Sigmoid colon (tissue), 7 donors: ENCODE data around the gene SORCS1. TPM values are rescaled to one million over a fixed set of nuclear protein-coding genes. Genes with fewer than 3 reads are reported as not detected.

Source experiments
- DNase-seq: peaks from one replicate; pipeline ENCODE4 v3.0.0-alpha.2; 2019
- H3K27ac ChIP-seq, 4 donors: fragments of 200-600 bp; sonication (generic); one replicate each; pipeline ENCODE4 v1.5.1; 2016 to 2019; ENCODE audit warnings: mild to moderate bottlenecking in 1 of 4
- H3K27me3 ChIP-seq, 3 donors: fragments of 200-600 bp; sonication (generic); one replicate each; pipeline ENCODE4 v1.5.1; 2019; ENCODE audit warnings: mild to moderate bottlenecking in 1 of 3
- H3K36me3 ChIP-seq, 4 donors: fragments of 200-600 bp; sonication (generic); one replicate each; pipeline ENCODE4 v1.5.1; 2016 to 2019
- H3K4me1 ChIP-seq, 4 donors: fragments of 200-600 bp; sonication (generic); one replicate each; pipeline ENCODE4 v1.5.1; 2017 to 2019
- H3K4me3 ChIP-seq, 4 donors: fragments of 200-600 bp; sonication (generic); one replicate each; pipeline ENCODE4 v1.5.1; 2017 to 2019; ENCODE audit warnings: mild to moderate bottlenecking in 2 of 4, moderate library complexity in 1 of 4
- H3K9me3 ChIP-seq, 4 donors: fragments of 200-600 bp in 3 of 4; sonication (generic) in 3 of 4; one replicate each; pipeline versions ENCODE4 v1.5.1 to v1.6.1; 2013 to 2019
- EP300 ChIP-seq, 4 donors: sonication (generic); formaldehyde crosslinking; IDR thresholded peaks; one replicate each; pipeline ENCODE4 v1.6.1; 2017; ENCODE audit warnings: antibody characterized with exemption in 4 of 4
- POLR2A ChIP-seq, 2 donors: fragments of 450-650 bp; IDR thresholded peaks; one replicate each; pipeline ENCODE4 v1.6.1; 2016; ENCODE audit warnings: antibody characterized with exemption in 2 of 2, mild to moderate bottlenecking in 2 of 2, moderate library complexity in 2 of 2
- POLR2AphosphoS5 ChIP-seq, 4 donors: sonication (generic); formaldehyde crosslinking; IDR thresholded peaks; one replicate each; pipeline ENCODE4 v1.6.1; 2017; ENCODE audit warnings: antibody characterized with exemption in 4 of 4
- WGBS, 2 donors: extraction: QIAGEN DNeasy Blood & Tissue Kit; methylation state at CpG; one replicate each; pipeline ENCODE4 v1.1.7; 2013; 5-methylcytosine and 5-hydroxymethylcytosine counted together
- intact Hi-C: fragments of 100-400 bp; cut with DNase I; formaldehyde crosslinking; loops from one replicate; pipeline ENCODE4 v1.15.1; 2023
- polyA plus RNA-seq, 3 donors: library from polyadenylated mRNA; stranded (reverse); fragments of 200-250 nt; gene quantifications; one replicate each; pipeline ENCODE4 v1.2.3, GENCODE V29; 2013
- total RNA-seq, 4 donors: library from RNA; depleted of rRNA; stranded (reverse); fragments of >200 nt; gene quantifications; one replicate each; pipeline ENCODE4 v1.1.0, GENCODE V29; 2016
- TF ChIP-seq, protein P1 (sequence below), 4 experiments: fragments of 450-650 bp in 3 of 4; fragments of 200-600 bp in 1 of 4; IDR thresholded peaks; one replicate each; pipeline ENCODE4 v1.5.1; 2016 to 2019; ENCODE audit warnings: antibody characterized with exemption in 4 of 4, mild to moderate bottlenecking in 3 of 4, moderate library complexity in 2 of 4
- donor health status: healthy with polysubstance abuse.
- donor health status: Bipolar disorder and iron deficiency.
- donor health status: healthy.

The SORCS1 gene
- total and polyA plus RNA-seq, 7 donors, result 2.5 to 18.3 (median 8.7) TPM; not detected in 1

DNA sequence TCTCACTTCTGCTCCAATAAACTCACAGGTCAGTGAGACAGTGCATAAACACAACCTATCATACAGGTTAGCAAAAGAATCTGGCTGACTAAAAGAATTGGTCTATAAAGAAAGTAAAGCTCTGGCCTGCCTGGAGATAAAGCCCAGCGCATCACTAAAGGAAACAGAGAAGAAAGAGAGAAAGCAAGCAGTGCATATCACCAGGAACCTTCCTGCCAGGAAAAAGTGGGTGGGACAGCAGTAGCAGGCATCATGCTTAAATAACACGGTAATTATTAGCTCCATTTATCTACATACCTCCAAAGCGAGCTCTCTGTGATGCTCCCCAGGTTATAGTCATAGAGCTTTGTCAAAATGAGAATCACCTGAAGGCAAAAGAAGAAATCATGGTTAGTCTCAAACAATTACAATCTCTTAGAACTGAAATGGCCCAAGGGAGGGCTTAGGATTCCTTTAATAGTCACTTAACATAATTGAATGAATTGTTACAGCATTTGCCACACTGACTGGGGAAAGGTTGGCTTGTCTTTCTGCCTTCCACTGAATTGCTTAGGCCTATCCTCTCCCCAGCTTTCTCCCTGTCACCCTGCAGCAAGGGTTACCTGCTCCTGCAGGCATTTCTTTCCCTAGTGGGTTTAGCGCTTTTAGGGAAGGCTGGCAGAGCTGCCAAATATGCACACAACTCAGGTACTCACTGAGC is 208.1 kb downstream of the SORCS1 start:
- intact Hi-C loops, result no loop called here
- H3K27ac ChIP-seq, result no peak overlapping the region
- WGBS, 2 donors, result 86 to 91% methylated on average over 4 of the region's 4 CpGs
- TF ChIP-seq POLR2AphosphoS5 (IDR thresholded peaks at IDR 0.05) (no peak), EP300 (IDR thresholded peaks at IDR 0.05) (no peak)
- TF ChIP-seq, protein P1, sequence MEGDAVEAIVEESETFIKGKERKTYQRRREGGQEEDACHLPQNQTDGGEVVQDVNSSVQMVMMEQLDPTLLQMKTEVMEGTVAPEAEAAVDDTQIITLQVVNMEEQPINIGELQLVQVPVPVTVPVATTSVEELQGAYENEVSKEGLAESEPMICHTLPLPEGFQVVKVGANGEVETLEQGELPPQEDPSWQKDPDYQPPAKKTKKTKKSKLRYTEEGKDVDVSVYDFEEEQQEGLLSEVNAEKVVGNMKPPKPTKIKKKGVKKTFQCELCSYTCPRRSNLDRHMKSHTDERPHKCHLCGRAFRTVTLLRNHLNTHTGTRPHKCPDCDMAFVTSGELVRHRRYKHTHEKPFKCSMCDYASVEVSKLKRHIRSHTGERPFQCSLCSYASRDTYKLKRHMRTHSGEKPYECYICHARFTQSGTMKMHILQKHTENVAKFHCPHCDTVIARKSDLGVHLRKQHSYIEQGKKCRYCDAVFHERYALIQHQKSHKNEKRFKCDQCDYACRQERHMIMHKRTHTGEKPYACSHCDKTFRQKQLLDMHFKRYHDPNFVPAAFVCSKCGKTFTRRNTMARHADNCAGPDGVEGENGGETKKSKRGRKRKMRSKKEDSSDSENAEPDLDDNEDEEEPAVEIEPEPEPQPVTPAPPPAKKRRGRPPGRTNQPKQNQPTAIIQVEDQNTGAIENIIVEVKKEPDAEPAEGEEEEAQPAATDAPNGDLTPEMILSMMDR (IDR thresholded peaks at IDR 0.05), result no peak
- no peak for DNase-seq
- H3K36me3 ChIP-seq, result no peaks in the 10 kb centered on the region
- H3K4me1 ChIP-seq, result peaks cover 0 to 14% (median 6%) of the 10 kb centered on the region in 4 donors
- no peak overlapping the region for H3K4me3 ChIP-seq
- H3K27me3 ChIP-seq, result no peaks in the 10 kb centered on the region
- H3K9me3 ChIP-seq, result no peaks in the 10 kb centered on the region

DNA sequence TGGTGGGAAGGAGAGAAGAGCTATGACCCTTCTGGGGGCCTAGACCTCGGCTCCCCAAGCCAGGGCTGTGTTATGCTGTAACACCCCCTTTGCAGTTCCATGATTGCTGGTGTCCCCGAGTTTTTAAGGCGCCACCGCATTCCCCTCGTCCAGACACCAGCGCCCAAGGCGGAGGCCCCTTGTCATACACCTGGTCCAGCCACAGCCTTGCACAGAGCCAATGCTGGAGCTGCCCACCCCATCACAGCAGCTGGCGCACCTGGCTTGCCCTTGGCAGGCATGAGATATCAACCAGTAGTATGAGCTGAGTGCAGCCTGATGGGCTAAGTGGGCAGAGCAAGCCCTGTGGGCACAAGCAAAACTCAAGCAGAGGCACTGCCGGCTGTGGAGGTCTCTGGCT is 209.4 kb downstream of the SORCS1 start:
- intact Hi-C loops, result no loop called here
- no peak overlapping the region for H3K4me3 ChIP-seq
- H3K27me3 ChIP-seq, result no peaks in the 10 kb centered on the region
- no peaks in the 10 kb centered on the region for H3K36me3 ChIP-seq
- H3K9me3 ChIP-seq, result no peaks in the 10 kb centered on the region
- WGBS, 2 donors, result 95% methylated on average over 9 of the region's 9 CpGs
- DNase-seq, result no peak
- peaks cover 0 to 14% (median 6%) of the 10 kb centered on the region in 4 donors for H3K4me1 ChIP-seq
- H3K27ac ChIP-seq, result no peak overlapping the region
- no peak for TF ChIP-seq POLR2A (IDR thresholded peaks at IDR 0.05)
- no peak for TF ChIP-seq EP300 (IDR thresholded peaks at IDR 0.05)
- TF ChIP-seq, protein P1 (IDR thresholded peaks at IDR 0.05), result no peak
- TF ChIP-seq POLR2AphosphoS5 (IDR thresholded peaks at IDR 0.05), result no peak

DNA sequence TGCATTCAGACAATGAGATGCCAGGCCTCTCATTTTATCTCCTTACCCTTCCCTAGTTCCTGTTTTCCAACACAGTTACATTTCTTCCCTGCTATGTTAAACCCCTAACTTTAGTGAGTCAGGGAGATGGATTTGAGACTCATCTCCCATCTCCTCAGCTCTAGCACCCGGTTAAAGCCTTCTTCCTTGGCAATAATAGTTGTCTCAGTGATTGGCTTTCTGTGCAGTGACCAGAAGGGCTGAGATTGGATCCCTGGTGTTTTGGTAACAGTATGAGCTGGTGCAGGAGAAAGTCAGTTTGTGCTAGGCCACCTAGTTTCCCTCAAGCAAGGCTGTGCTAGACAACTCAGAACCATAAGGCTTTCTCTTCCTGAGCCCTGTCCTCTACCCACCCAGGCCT is 212.5 kb downstream of the SORCS1 start:
- Histone ChIP-seq H3K9me3 (no peaks in the 10 kb centered on the region), H3K4me1 (no peaks in the 10 kb centered on the region), H3K36me3 (no peaks in the 10 kb centered on the region), H3K27ac (no peak overlapping the region), H3K4me3 (no peak overlapping the region), H3K27me3 (no peaks in the 10 kb centered on the region)
- no peak for DNase-seq
- WGBS, 2 donors, result 95 to 96% methylated on average over 1 of the region's 1 CpG
- intact Hi-C loops, result no loop called here
- TF ChIP-seq, protein P1 (IDR thresholded peaks at IDR 0.05), result no peak
- TF ChIP-seq EP300 (IDR thresholded peaks at IDR 0.05) (no peak), POLR2AphosphoS5 (IDR thresholded peaks at IDR 0.05) (no peak), POLR2A (IDR thresholded peaks at IDR 0.05) (no peak)

DNA sequence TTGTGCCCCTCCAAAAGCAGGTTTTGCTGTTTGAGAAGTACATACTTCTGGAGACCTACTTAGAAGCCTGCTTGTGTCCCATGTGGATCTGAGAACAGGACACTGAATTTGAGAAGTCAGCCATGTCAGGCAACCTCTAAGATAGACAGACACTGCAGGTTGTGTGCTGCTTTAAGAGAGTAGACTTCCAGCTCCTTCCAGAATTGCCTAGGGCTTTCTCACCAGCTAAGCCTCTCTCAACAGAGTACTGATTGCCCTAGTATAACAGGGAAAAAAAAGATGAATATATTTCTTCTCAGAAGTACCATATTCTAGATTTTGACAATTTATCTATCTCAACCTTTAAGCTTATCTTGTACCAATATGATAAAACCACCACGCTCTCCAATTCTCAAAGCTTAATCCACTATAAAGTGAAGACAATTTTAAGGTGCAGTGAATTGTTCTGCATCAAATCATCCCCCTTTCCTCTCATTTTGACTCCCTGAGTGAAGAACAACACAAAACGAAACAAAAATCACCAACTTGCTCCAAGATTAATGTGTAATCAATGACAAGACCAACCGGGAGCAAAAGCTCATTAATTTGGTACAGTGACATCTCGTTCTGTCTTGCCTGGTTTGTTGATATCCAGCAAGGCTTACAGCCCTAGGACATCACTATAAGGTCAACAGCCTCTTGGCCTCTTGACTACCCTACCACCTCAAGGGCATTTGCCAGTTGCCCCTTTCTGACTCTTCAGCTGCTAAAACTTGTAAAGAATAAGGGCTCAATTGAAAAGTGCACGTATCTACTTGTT is 214.6 kb downstream of the SORCS1 start:
- DNase-seq, result no peak
- H3K27ac ChIP-seq, result no peak overlapping the region
- no peak overlapping the region for H3K4me3 ChIP-seq
- 79 to 84% methylated on average over 5 of the region's 5 CpGs for WGBS, 2 donors
- H3K9me3 ChIP-seq, result no peaks in the 10 kb centered on the region
- H3K36me3 ChIP-seq, result no peaks in the 10 kb centered on the region
- intact Hi-C loops, result no loop called here
- TF ChIP-seq, protein P1 (IDR thresholded peaks at IDR 0.05), result no peak
- TF ChIP-seq EP300 (IDR thresholded peaks at IDR 0.05) (no peak), POLR2A (IDR thresholded peaks at IDR 0.05) (no peak), POLR2AphosphoS5 (IDR thresholded peaks at IDR 0.05) (no peak)
- no peaks in the 10 kb centered on the region for H3K4me1 ChIP-seq
- H3K27me3 ChIP-seq, result no peaks in the 10 kb centered on the region
